A549 (cell line): ENCODE results near the gene HSD11B1L. TPM values are rescaled to one million over a fixed set of nuclear protein-coding genes. Genes with fewer than 3 reads are reported as not detected.

Experiments
- ATAC-seq, 2 experiments: fragments of 200-7000 bp in 1 of 2; fragments of >200 bp in 1 of 2; cut with Nextera tagmentation in 1 of 2; cut with Tn5 transposase in 1 of 2; 3 replicates each; pipeline versions ENCODE4 v1.8.0 to v1.9.1; 2018 to 2020; ENCODE audit warnings: mild to moderate bottlenecking in 1 of 2, moderate library complexity in 1 of 2
- CTCF ChIA-PET: fragments of 300-600 bp; sonication (Branson Sonifier 250); formaldehyde crosslinking; extraction: SDS; loops from one replicate; lab custom pipeline; 2021; ENCODE audit warnings: antibody characterized with exemption, inconsistent platforms; lab: Yijun Ruan, JAX
- POLR2A ChIA-PET: fragments of 350-600 bp; formaldehyde crosslinking; extraction: SDS; loops from one replicate; lab custom pipeline; 2021; ENCODE audit warnings: antibody characterized with exemption, inconsistent platforms; lab: Yijun Ruan, JAX
- DNase-seq, 2 experiments: peaks; one replicate each; pipeline versions ENCODE4 v3.0.0 to v3.0.0-alpha.2; 2011 to 2016; ENCODE audit warnings: low read depth in 1 of 2, low spot score in 1 of 2
- FAIRE-seq: peaks from 2 replicates; lab custom pipeline; 2011; peaks lifted over from hg19 to GRCh38; lab: Jason Lieb, UNC
- H3K27ac ChIP-seq, 2 experiments: fragments of >200 bp; sonication (Bioruptor Twin); formaldehyde crosslinking; 3 replicates each; pipeline ENCODE4 v1.5.1; 2016 to 2017
- H3K4me1 ChIP-seq: fragments of >200 bp; sonication (Bioruptor Twin); formaldehyde crosslinking; 3 replicates; pipeline ENCODE4 v1.6.1; 2016
- H3K4me2 ChIP-seq: fragments of >200 bp; sonication (Bioruptor Twin); formaldehyde crosslinking; 3 replicates; pipeline ENCODE4 v1.6.1; 2016
- H3K4me3 ChIP-seq: fragments of >200 bp; sonication (Bioruptor Twin); formaldehyde crosslinking; 3 replicates; pipeline ENCODE4 v1.5.1; 2016
- H3K9me3 ChIP-seq: fragments of >200 bp; sonication (Bioruptor Twin); formaldehyde crosslinking; 3 replicates; pipeline ENCODE4 v1.6.1; 2016
- CBX2 ChIP-seq: fragments of 200-600 bp; sonication (generic); IDR thresholded peaks from 2 replicates; pipeline ENCODE4 v1.6.1; 2016; ENCODE audit warnings: low read depth, mild to moderate bottlenecking, borderline replicate concordance
- FOXS1 ChIP-seq: fragments of 250-450 bp; sonication (Bioruptor Pico); IDR thresholded peaks from 2 replicates; pipeline ENCODE4 v1.5.0; 2020; ENCODE audit warnings: mild to moderate bottlenecking, moderate library complexity
- HOXA7 ChIP-seq: fragments of 250-450 bp; sonication (Bioruptor Pico); IDR thresholded peaks from 2 replicates; pipeline ENCODE4 v1.5.0; 2020; ENCODE audit warnings: mild to moderate bottlenecking, moderate library complexity
- JUN ChIP-seq, 2 experiments: fragments of >200 bp; sonication (Bioruptor Twin); formaldehyde crosslinking; IDR thresholded peaks; 2 replicates in 1 of 2; 3 replicates in 1 of 2; pipeline ENCODE4 v1.6.1; 2016 to 2017
- KDM5A ChIP-seq: fragments of 200-600 bp; sonication (generic); IDR thresholded peaks from 2 replicates; pipeline ENCODE4 v1.6.1; 2016; ENCODE audit warnings: antibody characterized with exemption, mild to moderate bottlenecking
- SREBF2 ChIP-seq: fragments of 450-650 bp; IDR thresholded peaks from 2 replicates; pipeline ENCODE4 v1.6.1; 2014; ENCODE audit warnings: mild to moderate bottlenecking, moderate library complexity
- TP53 ChIP-seq: fragments of 250-450 bp; sonication (Bioruptor Pico); IDR thresholded peaks from 2 replicates; pipeline ENCODE4 v1.5.0; 2021; ENCODE audit warnings: mild to moderate bottlenecking, moderate library complexity
- ZFP36 ChIP-seq: fragments of 450-650 bp; IDR thresholded peaks from 2 replicates; pipeline ENCODE4 v1.6.1; 2014; ENCODE audit warnings: borderline replicate concordance; ENCODE audit not compliant: partially characterized antibody
- WGBS: methylation state at CpG from one replicate; pipeline ENCODE4 v1.1.6; 2017; ENCODE audit errors: missing lambda C conversion rate; 5-methylcytosine and 5-hydroxymethylcytosine counted together
- polyA plus RNA-seq, 4 experiments: library from polyadenylated mRNA; depleted of rRNA in 3 of 4; stranded (reverse); fragments of >200 nt; fragmentation: RNase III in 1 of 4; extraction: RNeasy Plus Mini Kit Qiagen cat#74134 plus additional on column Dnase treatment in 1 of 4; gene quantifications; 2 replicates in 3 of 4; 3 replicates in 1 of 4; pipeline ENCODE4 v1.2.3, GENCODE V29; 2011 to 2017
- TF ChIP-seq, protein P1 (sequence below): fragments of 200-600 bp; sonication (generic); IDR thresholded peaks from 2 replicates; pipeline ENCODE4 v1.6.1; 2016; ENCODE audit warnings: antibody characterized with exemption, mild to moderate bottlenecking, moderate library complexity
- TF ChIP-seq, protein P2 (sequence below): fragments of 250-450 bp; sonication (Bioruptor Pico); IDR thresholded peaks from 2 replicates; pipeline ENCODE4 v1.5.0; 2020; ENCODE audit warnings: low read depth, mild to moderate bottlenecking, moderate library complexity

The HSD11B1L gene
- polyA plus RNA-seq, 2 of the 4 experiments (the other 2 are of a cell fraction), result 2.8 to 4.8 TPM

DNA sequence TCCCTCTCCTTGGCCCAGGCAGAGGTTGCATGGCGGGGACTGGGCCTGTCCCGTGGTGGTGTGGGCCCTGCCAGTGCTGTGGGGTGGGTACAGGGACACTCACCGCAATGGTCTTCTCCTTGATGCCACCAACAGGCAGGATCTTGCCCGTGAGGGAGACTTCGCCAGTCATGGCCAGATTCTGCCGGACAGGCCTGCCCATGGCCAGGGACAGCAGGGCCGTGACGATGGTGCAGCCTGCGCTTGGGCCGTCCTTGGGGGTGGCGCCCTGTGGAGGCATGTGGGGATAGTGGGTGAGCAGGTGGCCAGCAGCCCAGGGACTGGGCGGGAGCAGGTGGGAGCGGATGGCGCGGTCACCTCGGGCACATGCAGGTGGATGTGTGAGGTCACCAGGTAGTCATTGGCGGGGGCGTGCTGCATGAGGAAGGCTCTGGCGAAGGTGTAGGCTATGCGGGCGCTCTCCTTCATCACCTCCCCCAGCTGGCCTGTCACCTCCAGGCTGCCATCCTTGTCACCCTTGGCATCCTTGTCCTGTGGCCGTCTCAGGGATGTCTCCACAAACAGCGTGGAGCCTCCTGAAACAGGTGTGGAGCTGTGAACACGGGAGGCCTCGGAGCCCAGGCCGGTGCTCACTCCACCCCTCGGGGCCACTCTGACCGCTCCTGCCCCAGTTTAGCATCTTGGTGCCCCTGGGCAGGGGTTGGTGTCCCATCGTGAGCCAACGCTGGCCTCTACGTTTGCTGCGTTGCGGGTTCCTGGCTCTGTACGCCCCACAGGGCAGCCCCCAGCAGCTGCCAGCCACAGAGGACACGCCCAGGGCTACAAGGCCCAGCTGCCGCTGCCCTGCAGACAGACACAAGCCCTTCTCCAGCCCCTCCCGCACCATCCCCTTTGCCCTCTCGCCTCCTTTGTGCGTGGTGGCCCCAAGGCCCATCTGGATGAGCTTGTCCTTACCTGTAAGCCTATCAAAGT lies 12.7 kb downstream of the HSD11B1L start:
- no peaks in the 10 kb centered on the region for H3K9me3 ChIP-seq
- CTCF ChIA-PET, result no interaction called here
- no peak overlapping the region; the same call in 2 of the 3 replicates for H3K4me2 ChIP-seq

DNA sequence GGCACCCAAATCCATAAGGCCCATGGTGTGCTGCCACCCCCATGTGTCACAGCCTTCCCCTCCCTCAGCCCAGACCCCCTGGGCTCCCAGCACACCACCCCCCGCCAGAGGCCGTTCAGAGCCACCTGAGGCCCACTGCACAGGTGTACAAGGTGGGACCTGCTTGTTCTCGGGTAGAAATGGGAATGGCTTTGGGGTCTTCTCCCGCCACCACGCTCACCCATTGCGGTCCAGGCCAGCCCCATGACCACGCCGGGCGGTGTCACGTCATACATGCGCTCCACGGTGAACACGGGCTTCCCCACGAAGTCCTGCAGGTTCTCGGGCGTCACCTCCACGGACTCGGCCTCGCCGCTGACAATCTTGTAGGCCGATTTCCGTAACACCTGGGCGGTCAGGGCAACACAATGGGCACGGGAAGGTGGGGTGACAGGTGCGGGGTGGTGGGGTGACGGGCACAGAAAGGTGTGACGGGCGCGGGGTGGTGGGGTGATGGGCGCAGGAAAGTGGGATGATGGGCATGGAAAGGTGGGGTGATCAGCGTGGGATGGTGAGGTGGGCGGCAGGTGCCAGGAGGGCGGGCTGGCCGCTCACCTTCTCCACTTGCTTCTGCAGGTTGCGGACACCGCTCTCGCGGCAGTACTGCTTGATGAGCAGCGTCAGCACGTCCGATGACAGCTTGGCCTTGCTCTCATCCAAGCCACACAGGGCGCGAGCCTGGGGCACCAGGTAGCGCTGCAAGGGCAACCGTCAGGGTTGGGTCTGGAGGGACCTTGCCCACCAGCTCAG lies 13.5 kb downstream of the HSD11B1L start:
- CTCF ChIA-PET, result no interaction called here

More for the DNA sequence above, 12.7 kb downstream of the HSD11B1L start:
- FAIRE-seq, result no peak
- no peak overlapping the region for H3K27ac ChIP-seq
- DNase-seq, result no peak
- WGBS, result 88% methylated on average over 14 of the region's 39 CpGs
- H3K4me3 ChIP-seq, result no peak overlapping the region
- peaks cover 13% of the 10 kb centered on the region for H3K4me1 ChIP-seq
- peak; percentile 1; a peak in 1 of 6 replicates for ATAC-seq
- POLR2A ChIA-PET, result no interaction called here
- no peak for TF ChIP-seq ZFP36
- TF ChIP-seq, protein P1, sequence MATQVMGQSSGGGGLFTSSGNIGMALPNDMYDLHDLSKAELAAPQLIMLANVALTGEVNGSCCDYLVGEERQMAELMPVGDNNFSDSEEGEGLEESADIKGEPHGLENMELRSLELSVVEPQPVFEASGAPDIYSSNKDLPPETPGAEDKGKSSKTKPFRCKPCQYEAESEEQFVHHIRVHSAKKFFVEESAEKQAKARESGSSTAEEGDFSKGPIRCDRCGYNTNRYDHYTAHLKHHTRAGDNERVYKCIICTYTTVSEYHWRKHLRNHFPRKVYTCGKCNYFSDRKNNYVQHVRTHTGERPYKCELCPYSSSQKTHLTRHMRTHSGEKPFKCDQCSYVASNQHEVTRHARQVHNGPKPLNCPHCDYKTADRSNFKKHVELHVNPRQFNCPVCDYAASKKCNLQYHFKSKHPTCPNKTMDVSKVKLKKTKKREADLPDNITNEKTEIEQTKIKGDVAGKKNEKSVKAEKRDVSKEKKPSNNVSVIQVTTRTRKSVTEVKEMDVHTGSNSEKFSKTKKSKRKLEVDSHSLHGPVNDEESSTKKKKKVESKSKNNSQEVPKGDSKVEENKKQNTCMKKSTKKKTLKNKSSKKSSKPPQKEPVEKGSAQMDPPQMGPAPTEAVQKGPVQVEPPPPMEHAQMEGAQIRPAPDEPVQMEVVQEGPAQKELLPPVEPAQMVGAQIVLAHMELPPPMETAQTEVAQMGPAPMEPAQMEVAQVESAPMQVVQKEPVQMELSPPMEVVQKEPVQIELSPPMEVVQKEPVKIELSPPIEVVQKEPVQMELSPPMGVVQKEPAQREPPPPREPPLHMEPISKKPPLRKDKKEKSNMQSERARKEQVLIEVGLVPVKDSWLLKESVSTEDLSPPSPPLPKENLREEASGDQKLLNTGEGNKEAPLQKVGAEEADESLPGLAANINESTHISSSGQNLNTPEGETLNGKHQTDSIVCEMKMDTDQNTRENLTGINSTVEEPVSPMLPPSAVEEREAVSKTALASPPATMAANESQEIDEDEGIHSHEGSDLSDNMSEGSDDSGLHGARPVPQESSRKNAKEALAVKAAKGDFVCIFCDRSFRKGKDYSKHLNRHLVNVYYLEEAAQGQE, result no peak
- TF ChIP-seq SREBF2, result no peak
- no peak for TF ChIP-seq FOXS1 (CRISPR knock-in tag)
- no peak for TF ChIP-seq KDM5A
- TF ChIP-seq TP53, result no peak
- TF ChIP-seq HOXA7 (CRISPR knock-in tag), result no peak

DNA sequence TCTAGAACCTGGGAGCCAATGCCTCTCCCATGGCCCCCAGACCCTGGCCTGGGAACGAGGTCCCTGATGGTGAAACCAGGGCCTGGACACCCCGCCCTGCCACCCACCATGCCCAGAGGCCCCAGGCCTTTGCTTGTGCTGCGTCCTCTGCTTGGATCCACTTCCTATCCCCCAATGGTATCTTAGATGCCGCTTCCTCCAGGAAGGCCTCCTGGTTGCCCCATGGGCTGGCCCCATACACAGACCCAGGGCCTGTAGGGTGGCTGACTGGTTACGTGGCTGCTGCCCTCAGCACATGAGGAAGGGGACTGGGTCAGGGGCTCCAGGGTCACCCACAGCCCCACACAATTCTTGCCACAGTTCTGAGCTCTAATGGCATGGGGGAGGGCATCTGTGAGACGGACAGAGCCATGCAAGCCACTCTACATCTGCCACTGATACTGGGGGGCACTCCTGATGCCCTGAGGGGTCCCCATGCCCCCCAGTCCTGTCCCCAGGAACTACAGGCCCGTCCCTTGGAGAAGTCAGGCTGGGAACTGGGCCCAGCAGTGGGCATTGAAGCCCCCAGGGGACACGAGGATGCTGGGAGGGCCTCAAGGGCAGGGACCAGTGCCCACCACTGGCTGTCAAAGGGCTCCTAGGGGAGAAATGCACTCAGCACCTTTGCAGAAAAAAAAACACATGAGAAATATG lies 14.3 kb downstream of the HSD11B1L start:
- ATAC-seq, result no peak
- ChIA-PET POLR2A (no interaction called here), CTCF (no interaction called here)
- DNase-seq, result no peak
- H3K4me3 ChIP-seq, result no peak overlapping the region
- FAIRE-seq, result no peak
- no peak overlapping the region for H3K4me2 ChIP-seq
- H3K9me3 ChIP-seq, result no peaks in the 10 kb centered on the region
- WGBS, result 94% methylated on average over 3 of the region's 8 CpGs
- no peak overlapping the region for H3K27ac ChIP-seq
- H3K4me1 ChIP-seq, result peaks cover 13% of the 10 kb centered on the region
- peak; percentile 95 for TF ChIP-seq ZFP36
- no peak for TF ChIP-seq CBX2

More for the DNA sequence above, 13.5 kb downstream of the HSD11B1L start:
- Histone ChIP-seq H3K4me3 (no peak overlapping the region), H3K9me3 (no peaks in the 10 kb centered on the region), H3K4me1 (peaks cover 13% of the 10 kb centered on the region), H3K4me2 (no peak overlapping the region), H3K27ac (no peak overlapping the region)
- FAIRE-seq (no peak), DNase-seq (no peak), ATAC-seq (no peak)
- POLR2A ChIA-PET, result no interaction called here
- 86% methylated on average over 8 of the region's 45 CpGs for WGBS
- TF ChIP-seq HOXA7 (CRISPR knock-in tag) (no peak), JUN (IDR thresholded peaks at IDR 0.05) (0 out of 5 replicates have a peak, but pooled peaks of 1 of the 2 experiments have one; percentile 22)

DNA sequence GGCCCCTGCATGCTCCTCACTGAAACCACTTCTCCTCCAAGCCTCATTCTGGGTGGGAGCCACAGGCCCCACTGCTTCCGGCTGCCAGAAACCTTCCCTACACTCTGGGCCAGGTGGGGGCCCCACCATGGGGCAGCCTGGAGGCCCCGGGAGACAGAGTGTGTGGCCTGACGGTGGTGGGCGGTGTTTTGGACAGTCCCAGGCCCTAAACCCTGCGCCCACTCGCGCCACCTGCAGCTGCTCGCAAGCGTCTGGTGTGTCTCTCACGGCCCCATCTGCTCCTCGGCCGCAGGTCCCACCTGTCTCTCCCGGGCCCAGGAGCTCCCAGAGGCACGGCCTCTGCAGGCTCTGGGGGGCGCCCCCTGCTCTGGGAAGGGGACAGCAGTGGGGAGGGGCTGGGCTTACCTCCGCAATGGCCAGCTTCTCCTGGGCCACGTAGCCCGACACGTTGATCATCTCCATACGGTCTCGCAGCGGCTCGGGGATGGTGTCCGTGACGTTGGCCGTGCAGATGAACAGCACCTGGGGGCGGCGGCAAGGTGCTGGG lies 14.9 kb downstream of the HSD11B1L start:
- DNase-seq (no peak), ATAC-seq (no peak), FAIRE-seq (no peak)
- H3K4me2 ChIP-seq, result no peak overlapping the region
- H3K9me3 ChIP-seq, result no peaks in the 10 kb centered on the region
- peaks cover 13% of the 10 kb centered on the region for H3K4me1 ChIP-seq
- peak in 1 of 2 experiments; percentile 23; a peak in 1 of 5 replicates for TF ChIP-seq JUN (IDR thresholded peaks at IDR 0.05)
- TF ChIP-seq SREBF2, result no peak
- TF ChIP-seq, protein P2, sequence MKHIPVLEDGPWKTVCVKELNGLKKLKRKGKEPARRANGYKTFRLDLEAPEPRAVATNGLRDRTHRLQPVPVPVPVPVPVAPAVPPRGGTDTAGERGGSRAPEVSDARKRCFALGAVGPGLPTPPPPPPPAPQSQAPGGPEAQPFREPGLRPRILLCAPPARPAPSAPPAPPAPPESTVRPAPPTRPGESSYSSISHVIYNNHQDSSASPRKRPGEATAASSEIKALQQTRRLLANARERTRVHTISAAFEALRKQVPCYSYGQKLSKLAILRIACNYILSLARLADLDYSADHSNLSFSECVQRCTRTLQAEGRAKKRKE (CRISPR knock-in tag), result no peak
- H3K4me3 ChIP-seq, result no peak overlapping the region
- no peak overlapping the region for H3K27ac ChIP-seq
- ChIA-PET POLR2A (no interaction called here), CTCF (no interaction called here)
- 97% methylated on average over 11 of the region's 28 CpGs for WGBS
